Ovary (tissue), 3 donors: ENCODE measurements around the gene GRM5.

ENCODE experiments used
- EP300 ChIP-seq: sonication (generic); formaldehyde crosslinking; IDR thresholded peaks from one replicate; pipeline ENCODE4 v1.6.1; 2017; ENCODE audit warnings: antibody characterized with exemption
- POLR2A ChIP-seq: fragments of 450-650 bp; IDR thresholded peaks from one replicate; pipeline ENCODE4 v1.6.1; 2017; ENCODE audit warnings: antibody characterized with exemption, mild to moderate bottlenecking, moderate library complexity
- TF ChIP-seq, protein P1 (sequence below), 3 donors: fragments of 450-650 bp in 2 of 3; fragments of 200-600 bp in 1 of 3; IDR thresholded peaks; one replicate each; pipeline versions ENCODE4 v1.5.1 to v1.8.0; 2016 to 2022; ENCODE audit warnings: antibody characterized with exemption in 3 of 3, mild to moderate bottlenecking in 1 of 3
- donor health status: DM: no; HTN: no; CAD: no.

DNA sequence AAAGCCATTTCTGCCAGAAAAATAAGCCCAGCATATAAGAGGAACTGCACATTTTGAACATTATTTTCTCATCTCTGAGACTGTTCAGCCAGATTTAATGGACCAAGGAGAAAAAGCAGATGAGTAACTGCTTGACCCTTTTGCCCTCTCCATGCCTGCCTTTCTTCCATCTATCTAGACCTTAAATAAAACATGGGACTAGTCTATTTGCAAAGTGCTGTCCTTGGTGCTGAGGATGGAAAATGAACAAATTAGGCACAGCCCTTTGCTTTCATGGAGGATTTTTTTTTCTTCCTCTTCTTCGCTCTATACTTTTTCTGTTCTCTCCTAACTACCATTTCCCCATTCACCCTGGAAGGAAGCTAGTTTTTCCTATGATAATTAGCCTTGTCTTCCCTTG lies 361.3 kb downstream of the GRM5 start:
- no peak for TF ChIP-seq POLR2A
- TF ChIP-seq, protein P1, sequence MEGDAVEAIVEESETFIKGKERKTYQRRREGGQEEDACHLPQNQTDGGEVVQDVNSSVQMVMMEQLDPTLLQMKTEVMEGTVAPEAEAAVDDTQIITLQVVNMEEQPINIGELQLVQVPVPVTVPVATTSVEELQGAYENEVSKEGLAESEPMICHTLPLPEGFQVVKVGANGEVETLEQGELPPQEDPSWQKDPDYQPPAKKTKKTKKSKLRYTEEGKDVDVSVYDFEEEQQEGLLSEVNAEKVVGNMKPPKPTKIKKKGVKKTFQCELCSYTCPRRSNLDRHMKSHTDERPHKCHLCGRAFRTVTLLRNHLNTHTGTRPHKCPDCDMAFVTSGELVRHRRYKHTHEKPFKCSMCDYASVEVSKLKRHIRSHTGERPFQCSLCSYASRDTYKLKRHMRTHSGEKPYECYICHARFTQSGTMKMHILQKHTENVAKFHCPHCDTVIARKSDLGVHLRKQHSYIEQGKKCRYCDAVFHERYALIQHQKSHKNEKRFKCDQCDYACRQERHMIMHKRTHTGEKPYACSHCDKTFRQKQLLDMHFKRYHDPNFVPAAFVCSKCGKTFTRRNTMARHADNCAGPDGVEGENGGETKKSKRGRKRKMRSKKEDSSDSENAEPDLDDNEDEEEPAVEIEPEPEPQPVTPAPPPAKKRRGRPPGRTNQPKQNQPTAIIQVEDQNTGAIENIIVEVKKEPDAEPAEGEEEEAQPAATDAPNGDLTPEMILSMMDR (IDR thresholded peaks at IDR 0.05) = no peak
- TF ChIP-seq EP300 = no peak
